Stimulated activated CD8-positive, alpha-beta memory T cell treated with anti-CD3 and anti-CD28 coated beads, Interleukin-7, amount 100 ng/mL, for 48 hours (primary cell): ENCODE data around the gene RBM19.

Experiments
- DNase-seq, 2 donors: peaks; one replicate each; pipeline ENCODE4 v3.0.0-alpha.2; 2020; ENCODE audit warnings: low read depth in 1 of 2; ENCODE audit errors: extremely low read depth in 1 of 2

RBM19 gene

DNA sequence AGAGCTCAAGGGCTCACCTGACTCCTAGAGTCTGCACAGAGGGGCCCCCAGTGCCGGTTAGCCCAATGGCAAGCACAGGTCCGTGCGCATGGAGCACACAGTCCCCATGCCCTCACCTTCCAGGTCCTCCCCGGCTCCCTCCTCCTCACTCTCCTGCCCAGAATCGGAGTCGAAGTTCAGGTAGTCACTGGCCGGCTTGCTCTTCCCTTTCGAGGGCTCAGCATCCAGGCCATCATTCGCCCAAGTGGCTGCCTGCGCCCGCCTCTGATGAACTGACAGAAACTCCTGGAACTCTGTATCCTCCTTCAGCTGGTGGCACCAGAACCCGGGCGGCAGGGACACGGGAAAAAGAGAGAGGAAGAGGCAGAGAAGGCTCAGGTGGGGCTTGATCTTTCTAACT lies 7.0 kb downstream of the RBM19 start:
- no peak for DNase-seq

GRCh38 chr12:113958108-113958507 lies 8.0 kb downstream of the RBM19 start:
- no peak for DNase-seq

- DNase-seq = no peak
These were observed 8.5 kb downstream of the RBM19 start for GRCh38 chr12:113957627-113958026.

DNA sequence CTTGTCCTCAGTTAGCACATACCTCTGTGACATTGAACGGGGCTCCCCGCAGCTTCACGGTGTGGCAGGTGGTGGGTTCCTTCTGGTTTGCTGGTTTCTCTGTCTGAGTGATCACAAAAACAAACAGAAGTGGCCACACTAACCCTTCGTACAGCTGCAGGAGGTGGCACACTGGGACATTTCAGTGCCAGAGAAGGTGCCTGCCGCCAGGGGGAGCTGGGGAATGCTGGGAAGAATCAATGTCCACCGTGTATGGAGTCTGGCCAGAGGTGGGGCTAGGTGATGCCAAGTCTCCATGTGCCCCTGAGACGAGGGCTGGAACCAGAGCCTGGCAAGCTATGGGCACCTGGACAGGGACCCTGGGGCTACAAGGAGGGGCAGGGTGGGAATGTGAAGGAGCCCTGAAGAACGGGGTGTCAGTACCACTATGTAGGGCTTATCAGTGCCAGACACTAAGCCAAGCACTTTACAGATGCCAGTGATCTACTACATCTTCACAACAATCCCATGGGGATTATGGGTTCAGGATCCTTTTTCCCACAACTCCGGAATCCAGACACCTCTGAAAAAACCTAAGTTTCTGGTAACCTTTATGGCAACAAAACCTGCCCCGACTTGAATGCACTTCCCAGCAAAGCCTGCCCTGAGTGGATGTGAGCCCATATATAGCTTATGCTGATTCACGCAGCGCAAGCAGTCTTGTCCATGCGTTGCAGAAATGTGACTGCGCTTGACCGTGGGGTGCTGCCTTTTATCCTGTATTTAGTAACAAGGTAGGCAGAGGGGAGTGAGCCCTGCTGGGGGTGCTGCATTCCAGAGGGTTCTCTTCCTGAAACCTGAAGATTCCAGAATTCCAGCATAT lies 10.8 kb downstream of the RBM19 start:
- DNase-seq = no peak

DNA sequence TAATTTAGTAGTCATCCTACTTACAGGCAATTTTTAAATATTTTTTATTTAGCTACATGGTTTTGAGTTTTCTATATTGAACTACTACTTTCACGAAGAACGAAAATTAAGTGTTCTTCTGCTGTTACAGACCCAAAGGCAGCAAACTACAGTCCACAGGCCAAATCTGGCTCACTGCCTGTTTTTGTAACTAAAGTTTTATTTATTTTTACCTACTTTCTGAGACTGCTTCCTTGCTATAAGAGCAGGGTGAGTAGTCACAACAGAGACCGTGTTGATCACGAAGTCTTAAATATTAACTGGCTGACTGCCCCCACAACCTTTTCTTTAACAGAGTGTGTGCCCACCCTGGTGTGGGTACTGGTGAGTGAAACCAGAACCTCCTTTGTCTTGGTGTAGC lies 11.6 kb downstream of the RBM19 start:
- DNase-seq = no peak

DNA sequence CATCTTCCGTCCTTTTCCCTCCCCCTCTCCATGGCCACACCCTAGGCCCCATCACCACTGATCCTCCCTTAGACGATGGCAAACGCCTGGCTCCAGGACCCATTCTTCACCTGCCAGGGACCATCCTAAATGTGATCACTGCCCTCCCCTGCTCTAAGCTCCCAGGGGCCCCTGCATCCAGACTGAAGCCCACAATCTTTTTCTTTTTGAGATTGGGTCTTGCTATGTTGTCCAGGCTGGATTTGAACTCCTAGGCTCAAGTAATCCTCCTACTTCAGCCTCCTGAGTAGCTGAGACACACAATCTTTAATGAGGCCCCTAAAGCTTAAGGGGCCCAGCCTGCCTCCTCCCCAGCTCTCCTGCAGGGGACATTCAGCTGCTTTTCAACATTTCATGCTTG lies 15.3 kb downstream of the RBM19 start:
- no peak for DNase-seq

DNA sequence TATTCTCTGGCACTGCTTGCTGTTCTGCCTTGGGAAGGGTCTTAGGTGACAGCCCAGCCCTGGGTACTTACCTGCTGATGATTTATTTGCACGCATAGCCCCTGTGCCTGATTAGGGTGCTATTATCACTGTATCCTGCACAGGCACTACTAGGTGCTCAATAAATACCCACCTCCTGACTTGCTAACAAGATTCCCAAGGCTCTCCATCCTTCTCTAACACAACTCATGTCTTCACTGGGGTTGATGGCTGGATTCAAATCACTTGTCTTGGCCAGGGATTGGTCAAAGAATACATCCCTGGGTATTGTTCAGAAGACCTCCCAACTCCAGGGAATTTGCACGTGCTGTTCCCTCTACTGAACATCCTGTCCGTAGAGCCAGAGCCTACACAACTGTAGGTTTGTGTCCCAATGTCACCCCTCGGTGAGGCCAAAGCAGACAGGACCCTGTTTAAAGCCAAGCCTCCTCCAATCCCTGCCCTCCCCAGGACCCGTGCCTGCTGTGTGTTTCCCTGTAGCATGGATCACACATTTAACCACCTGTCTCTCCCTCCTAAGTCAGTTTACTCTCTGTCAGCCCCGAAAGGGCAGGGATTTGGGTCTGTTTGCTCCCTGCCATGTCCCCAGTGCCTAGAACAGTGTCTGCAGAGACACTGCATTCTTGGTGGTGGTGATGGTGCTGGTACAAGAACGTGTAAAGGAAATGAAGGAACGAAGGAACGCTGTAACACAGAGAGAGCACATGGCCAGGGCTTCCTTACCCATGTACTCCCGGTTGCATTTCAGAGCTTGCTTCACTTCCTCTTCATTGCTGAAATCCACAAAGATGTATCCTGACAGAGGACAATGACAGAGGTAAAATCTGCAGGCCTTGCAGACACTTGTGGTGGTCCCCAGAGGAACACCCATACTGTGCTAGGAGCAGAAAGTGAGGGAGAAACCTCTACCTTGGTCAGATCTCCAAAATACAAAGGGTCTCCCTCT lies 16.5 kb downstream of the RBM19 start:
- DNase-seq = no peak

GRCh38 chr12:113948151-113948914 lies 17.8 kb downstream of the RBM19 start:
- DNase-seq = no peak

GRCh38 chr12:113946175-113946574 lies 19.9 kb downstream of the RBM19 start:
- no peak for DNase-seq

DNA sequence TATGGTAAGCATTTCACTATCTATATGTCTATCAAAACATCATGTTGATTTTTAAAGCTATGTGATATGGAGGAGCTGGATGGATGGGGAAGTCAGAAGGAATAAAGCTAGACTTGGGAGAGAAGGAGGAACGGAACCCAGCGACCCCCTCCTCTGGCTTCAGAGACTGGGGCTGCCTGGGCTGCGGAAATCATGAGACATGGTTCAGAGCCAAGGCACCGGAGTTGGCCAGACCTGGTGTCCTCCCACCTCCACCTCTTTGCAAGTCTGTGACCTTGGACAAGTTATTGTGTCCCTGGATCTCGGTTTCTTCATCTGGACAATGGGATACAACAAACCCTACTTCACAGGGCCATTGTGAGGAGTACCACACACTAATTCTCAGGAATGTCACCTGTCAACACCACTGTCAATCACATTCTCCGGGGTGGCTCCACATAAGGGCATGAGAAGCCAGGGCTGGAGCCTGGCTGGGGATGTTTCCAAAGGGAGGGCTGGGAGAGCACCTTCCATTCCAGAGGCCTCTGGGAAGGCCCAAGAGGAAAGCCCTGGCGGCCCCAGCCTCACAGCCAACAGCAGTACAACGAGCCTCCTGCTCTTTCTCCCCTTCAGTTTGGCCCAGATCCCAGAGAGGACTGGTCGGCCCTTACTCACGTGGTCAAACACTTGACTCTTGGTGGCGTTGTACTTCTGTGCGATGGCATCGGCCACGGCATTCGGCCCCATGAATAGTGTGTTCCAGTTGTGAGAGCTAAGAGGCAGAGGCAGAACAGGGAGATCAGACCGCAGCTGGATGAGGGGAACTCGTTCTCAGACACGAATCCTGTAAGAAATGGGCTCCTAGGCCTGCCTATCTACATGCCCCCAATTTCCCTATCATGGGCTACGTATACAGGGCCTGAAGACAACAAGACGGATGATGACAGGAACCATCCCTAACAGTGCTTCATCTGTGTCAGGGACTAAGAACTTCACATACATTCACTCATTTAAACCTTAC lies 20.7 kb downstream of the RBM19 start:
- no peak for DNase-seq

DNA sequence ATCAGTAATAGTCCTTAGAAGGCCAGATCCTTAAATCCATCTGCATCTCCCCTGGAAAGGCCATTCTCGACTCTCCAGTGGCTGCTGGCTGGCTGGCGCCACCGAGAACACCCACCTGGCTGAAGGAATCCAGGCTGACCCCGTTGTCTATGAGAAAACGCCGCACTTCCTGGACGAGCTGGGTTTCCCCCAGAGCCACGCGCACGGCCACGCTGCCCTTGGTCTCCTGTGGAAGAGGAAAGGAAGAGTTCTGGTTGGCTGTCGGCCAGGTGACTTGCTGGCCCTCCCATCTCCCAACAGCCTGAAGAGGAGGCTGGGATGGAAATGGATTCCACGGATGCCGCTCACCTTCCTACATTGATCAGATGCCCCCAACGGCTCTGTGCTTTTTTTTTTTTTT lies 23.9 kb downstream of the RBM19 start:
- DNase-seq = no peak

- DNase-seq = no peak
These were observed 25.0 kb downstream of the RBM19 start for GRCh38 chr12:113941208-113941486.

GRCh38 chr12:113940357-113941207 lies 25.5 kb downstream of the RBM19 start:
- DNase-seq = no peak

DNA sequence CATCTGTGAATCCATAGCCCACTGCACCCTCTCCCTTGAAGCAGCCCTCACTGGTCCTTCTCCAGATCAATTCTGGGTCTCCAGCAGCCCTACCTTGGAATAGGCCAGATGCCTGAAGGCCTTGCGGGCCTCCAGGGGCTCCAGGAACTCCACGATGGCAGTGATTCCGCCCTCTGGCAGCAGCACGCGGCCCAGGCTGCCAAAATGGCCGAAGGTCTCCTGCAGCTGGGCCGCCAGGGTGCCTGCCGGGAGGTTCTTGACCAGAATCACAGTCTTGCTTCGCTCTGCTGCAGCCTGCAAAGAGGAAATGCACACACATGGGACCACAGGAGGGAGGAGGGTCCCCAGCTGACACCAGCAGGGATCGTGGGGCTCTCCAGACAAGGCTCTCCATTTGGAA lies 26.3 kb downstream of the RBM19 start:
- DNase-seq = no peak

- no peak for DNase-seq
These were observed 27.7 kb downstream of the RBM19 start for GRCh38 chr12:113938471-113938870.

DNA sequence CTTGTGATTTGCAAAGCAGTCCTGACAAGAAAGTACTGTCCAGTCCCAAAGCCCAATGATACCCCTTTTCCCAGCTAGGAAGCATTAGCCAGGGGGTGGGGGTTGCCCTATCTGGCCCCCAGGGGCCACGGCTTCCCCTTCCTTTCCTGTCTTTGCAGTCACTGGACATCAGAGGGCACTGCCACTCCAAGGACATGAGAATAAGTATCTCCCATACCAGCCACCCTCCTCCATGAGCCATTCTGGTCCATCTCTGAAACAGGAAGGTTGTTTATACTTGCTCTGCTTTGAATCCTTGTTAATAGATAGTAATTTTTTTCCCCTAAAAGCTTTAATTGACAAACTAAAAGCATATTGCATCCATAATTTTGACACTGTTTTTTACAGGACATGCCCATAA lies 29.7 kb downstream of the RBM19 start:
- DNase-seq = no peak

DNA sequence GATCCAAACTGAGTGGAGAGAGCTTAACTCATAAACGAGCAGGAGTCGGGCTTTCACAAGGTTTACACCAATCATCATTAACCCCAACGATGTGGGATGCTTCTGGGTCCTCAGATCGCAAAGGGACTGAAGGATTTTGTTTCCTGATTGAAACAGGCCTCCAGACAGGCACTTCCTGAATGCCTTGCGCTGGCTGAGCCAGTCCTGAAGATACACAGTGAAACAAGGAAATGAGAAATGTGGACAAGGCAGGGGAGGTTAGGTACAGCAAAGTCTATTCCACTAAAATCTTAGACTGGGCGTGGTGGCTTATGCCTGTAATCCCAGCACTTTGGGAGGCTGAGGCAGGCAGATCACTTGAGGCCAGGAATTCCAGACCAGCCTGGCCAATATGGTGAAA lies 30.7 kb downstream of the RBM19 start:
- no peak for DNase-seq

- no peak for DNase-seq
These were observed 31.2 kb downstream of the RBM19 start for GRCh38 chr12:113934946-113935345.
